Memory B cell (primary cell): ENCODE data around the gene YY1AP1.
"Not testable (repeated sequence)": the region's sequence is repeated elsewhere in the genome, so short reads cannot be mapped to it uniquely, and the experiment has no call there.

Experiments
- ATAC-seq: fragments of 150-1000 bp; cut with Tn5 transposase; 2 replicates; pipeline ENCODE4 v1.10.0; 2021; ENCODE audit warnings: low read depth, mild to moderate bottlenecking, moderate library complexity
- DNase-seq, 2 donors: peaks; one replicate each; pipeline ENCODE4 v3.0.0; 2022; ENCODE audit warnings: low spot score in 2 of 2
- H3K27ac Mint-ChIP-seq: one replicate; pipeline ENCODE4 v1.8.0; 2022; ENCODE audit warnings: mild to moderate bottlenecking, moderate library complexity, mixed read lengths
- H3K27me3 Mint-ChIP-seq: one replicate; pipeline ENCODE4 v1.8.0; 2022; ENCODE audit warnings: mixed read lengths
- H3K36me3 Mint-ChIP-seq: one replicate; pipeline ENCODE4 v1.8.0; 2022; ENCODE audit warnings: mild to moderate bottlenecking, mixed read lengths
- H3K4me1 Mint-ChIP-seq: one replicate; pipeline ENCODE4 v1.8.0; 2022; ENCODE audit warnings: mixed read lengths
- H3K4me3 Mint-ChIP-seq: one replicate; pipeline ENCODE4 v1.8.0; 2022; ENCODE audit warnings: mild to moderate bottlenecking, moderate library complexity, mixed read lengths
- H3K9me3 Mint-ChIP-seq: one replicate; pipeline ENCODE4 v1.8.0; 2022; ENCODE audit warnings: mixed read lengths

YY1AP1 gene

DNA sequence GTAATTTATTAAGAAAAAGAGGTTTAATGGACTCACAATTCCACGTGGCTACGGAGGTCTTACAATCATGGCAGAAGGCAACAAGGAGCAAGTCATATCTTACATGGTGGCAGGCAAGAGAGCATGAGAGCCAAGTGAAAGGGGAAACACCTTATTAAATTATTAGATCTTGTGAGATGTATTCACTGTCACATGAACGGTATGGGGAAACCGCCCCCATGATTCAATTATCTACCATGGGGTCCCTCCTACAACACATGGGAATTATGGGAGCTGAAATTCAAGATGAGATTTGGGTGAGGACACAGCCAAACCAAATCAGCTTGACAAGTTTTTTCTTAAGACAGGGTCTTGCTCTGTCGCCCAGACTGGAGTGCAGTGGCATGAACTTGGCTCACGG is 14.6 kb upstream of the YY1AP1 start:
- H3K27me3 Mint-ChIP-seq = no peaks in the 10 kb centered on the region
- DNase-seq (no peak), ATAC-seq (no peak)
- peak overlapping the region; percentile 67 for H3K27ac Mint-ChIP-seq
- H3K9me3 Mint-ChIP-seq = no peaks in the 10 kb centered on the region
- no peaks in the 10 kb centered on the region for H3K36me3 Mint-ChIP-seq
- peaks cover 20% of the 10 kb centered on the region for H3K4me1 Mint-ChIP-seq
- no peak overlapping the region for H3K4me3 Mint-ChIP-seq

DNA sequence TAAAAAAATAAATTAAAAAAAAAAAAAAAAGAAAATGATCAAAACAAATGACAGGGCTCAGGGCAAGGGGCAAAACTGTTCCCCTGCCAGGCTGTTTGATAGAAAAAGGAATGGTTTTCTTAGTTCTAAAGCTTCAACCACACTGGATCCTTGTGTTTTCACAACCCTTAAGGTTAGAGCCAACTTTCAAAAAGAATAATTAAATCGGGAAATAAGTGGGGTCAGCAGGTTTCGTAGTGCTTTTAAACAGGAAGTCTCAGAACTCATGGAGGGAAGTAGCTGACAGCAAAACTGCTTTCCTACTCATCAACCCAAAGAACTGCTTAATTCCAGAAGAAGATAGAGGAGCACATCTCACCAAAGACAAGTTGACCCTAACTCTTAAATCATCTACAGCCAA is 13.1 kb upstream of the YY1AP1 start:
- DNase-seq, H3K27ac Mint-ChIP-seq, H3K36me3 Mint-ChIP-seq, ATAC-seq, H3K4me3 Mint-ChIP-seq, H3K9me3 Mint-ChIP-seq, H3K27me3 Mint-ChIP-seq: not testable (repeated sequence)
- peaks cover 18% of the 10 kb centered on the region for H3K4me1 Mint-ChIP-seq

DNA sequence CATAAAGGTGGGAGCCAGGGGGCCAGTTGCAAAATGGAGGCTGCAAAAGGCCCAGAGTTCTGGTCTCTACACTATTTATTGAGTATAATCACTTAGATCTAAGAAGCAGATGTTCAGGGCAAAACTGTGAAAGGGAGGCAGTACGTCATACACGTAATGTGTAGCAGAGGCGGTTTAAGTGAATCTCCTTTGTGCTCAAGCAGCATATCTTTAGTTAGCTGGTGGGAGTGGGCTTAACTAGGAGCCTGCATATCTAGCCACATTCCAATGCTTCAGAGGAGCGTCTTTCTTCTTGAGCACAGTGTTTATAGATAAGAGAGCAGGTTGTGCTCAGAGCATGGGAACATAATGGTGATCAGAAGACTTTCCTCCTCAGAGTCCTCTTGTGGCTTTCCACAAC is 10.5 kb upstream of the YY1AP1 start:
- not testable (repeated sequence) for H3K4me3 Mint-ChIP-seq, H3K27me3 Mint-ChIP-seq, H3K9me3 Mint-ChIP-seq, H3K36me3 Mint-ChIP-seq, DNase-seq, ATAC-seq, H3K27ac Mint-ChIP-seq
- H3K4me1 Mint-ChIP-seq = peaks cover 23% of the 10 kb centered on the region

DNA sequence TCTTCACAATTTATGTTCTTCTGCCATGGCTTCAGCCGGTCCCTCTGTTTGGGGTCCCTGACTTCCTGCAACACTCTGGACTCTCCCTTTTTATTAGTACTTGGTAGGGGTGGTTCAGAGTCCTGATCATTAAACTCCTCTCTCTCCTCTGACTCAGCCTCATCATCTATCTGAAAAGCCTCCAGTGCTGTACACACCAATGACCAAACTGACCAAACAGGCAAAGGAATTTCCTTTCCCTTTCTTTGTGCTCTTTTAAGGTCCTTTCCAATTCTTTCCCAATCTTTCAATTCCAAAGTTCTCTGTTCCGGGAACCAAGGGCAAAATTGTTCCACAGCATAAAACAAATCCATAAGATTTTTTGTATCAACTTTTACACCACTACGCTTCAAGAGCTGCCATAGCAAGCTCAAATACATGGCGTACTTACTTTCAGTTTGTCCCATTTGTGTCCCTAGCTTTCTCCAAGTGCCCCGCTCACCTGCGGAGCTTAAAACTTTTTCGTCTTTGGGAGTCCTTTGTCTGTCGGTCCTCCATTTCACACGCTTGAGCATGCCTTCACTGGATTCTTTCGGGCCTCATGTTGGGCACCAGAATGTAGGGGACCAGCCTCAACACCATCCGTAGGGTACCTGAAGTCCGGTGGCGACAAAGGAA is 9.9 kb upstream of the YY1AP1 start:
- DNase-seq = no peak
- peaks cover 22% of the 10 kb centered on the region for H3K4me1 Mint-ChIP-seq

DNA sequence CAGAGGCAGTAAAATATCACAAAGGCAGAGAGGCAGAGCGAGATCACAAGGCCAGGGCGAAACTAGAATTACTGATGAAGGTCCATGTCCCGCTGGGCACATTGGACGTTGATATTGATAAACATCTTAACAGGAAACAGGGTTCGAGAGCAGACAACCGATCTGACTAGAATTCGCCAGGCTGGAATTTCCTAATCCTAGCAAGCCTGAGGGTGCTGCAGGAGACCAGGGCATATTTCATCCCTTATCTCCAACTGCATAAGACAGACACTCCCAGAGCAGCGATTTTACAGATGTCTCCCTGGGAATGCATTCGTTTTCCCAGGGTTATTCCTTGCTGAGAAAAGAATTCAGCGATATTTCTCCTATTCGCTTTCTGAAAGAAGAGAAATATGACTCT is 9.0 kb upstream of the YY1AP1 start:
- not testable (repeated sequence) for H3K36me3 Mint-ChIP-seq, H3K27me3 Mint-ChIP-seq, ATAC-seq, H3K27ac Mint-ChIP-seq, DNase-seq, H3K4me3 Mint-ChIP-seq, H3K9me3 Mint-ChIP-seq
- H3K4me1 Mint-ChIP-seq = peaks cover 21% of the 10 kb centered on the region

More for the DNA sequence above, 9.9 kb upstream of the YY1AP1 start:
- ATAC-seq = no peak
- Mint-ChIP-seq H3K36me3 (peaks cover 5% of the 10 kb centered on the region), H3K27me3 (no peaks in the 10 kb centered on the region), H3K27ac (no peak overlapping the region), H3K4me3 (no peak overlapping the region), H3K9me3 (no peaks in the 10 kb centered on the region)

DNA sequence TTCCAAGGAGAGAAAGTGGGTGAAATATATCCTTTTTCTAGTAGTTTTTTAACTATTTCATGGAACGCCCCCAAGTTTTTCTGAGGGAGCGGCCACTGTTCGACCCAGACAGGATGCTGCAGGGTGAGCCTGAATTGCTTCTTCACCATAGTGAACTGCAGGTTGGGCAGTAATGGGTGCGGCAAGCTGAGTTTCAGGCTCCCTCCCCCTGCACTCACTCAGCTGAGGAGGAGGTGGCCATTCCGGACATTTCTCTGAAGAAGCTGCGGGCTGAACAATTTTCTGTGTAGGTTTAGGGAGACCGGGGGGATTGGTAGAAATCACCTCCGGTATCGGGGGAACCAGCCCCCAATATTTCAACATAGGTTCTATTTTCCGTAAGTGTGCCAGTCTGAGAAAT is 8.5 kb upstream of the YY1AP1 start:
- no peaks in the 10 kb centered on the region for H3K9me3 Mint-ChIP-seq
- DNase-seq (no peak), ATAC-seq (no peak)
- H3K36me3 Mint-ChIP-seq = peaks cover 13% of the 10 kb centered on the region
- H3K27ac Mint-ChIP-seq = no peak overlapping the region
- H3K27me3 Mint-ChIP-seq = no peaks in the 10 kb centered on the region
- H3K4me3 Mint-ChIP-seq = no peak overlapping the region
- H3K4me1 Mint-ChIP-seq = peaks cover 23% of the 10 kb centered on the region

DNA sequence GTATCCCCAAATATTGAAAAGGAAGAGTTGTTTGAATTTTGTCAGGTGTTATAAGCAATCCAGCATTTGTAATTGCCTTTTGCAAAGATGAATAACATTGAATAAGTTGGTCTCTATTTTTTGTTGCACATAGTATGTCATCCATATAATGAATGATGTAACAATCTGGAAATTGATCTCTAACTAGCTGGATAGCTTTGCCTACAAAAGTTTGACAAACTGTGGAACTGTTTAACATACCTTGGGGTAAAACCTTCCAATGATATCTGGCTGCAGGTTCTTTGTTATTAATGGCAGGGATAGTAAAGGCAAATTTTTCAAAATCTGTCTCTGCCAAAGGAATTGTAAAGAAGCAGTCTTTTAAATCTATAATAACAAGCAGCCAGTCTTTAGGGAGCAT is 8.0 kb upstream of the YY1AP1 start:
- no peak overlapping the region for H3K4me3 Mint-ChIP-seq
- no peak for ATAC-seq

DNA sequence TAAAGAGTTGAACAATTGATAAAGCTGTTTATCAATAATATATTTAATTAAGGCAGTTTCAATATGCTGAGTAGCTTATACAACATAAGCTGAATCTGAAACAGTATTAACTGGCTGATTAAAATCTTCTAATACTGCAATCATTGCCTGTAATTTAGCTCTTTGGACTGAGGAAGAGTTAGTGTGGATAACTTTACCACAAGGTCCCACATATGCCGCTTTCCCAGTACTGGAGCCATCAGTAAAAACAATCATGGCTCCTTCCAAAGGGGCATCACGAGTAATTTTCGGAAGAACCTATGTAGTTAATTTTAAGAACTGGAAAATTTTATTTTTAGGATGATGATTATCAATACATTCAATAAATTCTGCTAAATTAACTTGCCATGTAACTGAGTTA is 7.0 kb upstream of the YY1AP1 start:
- ATAC-seq (no peak), DNase-seq (no peak)
- H3K36me3 Mint-ChIP-seq = peaks cover 22% of the 10 kb centered on the region
- H3K4me3 Mint-ChIP-seq = no peak overlapping the region
- H3K27ac Mint-ChIP-seq = no peak overlapping the region
- H3K4me1 Mint-ChIP-seq = peaks cover 31% of the 10 kb centered on the region
- H3K9me3 Mint-ChIP-seq = no peaks in the 10 kb centered on the region
- no peaks in the 10 kb centered on the region for H3K27me3 Mint-ChIP-seq

More for the DNA sequence above, 8.0 kb upstream of the YY1AP1 start:
- Mint-ChIP-seq H3K27me3 (no peaks in the 10 kb centered on the region), H3K4me1 (peaks cover 26% of the 10 kb centered on the region), H3K36me3 (peaks cover 18% of the 10 kb centered on the region), H3K9me3 (no peaks in the 10 kb centered on the region), H3K27ac (no peak overlapping the region)
- DNase-seq = no peak

DNA sequence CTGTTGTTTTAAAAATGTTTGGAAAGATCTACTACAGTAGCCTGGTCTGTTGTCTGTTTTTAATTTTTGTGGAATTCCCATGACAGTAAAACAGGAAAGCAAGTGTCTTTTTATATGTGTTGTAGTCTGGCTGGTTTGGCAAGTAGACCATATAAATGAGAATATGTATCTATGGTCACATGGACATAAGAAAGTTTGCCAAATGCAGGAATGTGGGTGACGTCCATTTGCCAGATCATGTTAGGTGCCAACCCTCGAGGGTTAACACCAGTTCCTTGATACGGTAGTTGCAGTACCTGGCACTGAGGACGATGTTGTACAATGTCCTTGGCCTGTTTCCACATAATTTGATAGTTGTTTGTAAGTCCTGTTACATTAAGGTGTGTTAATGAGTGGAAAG is 6.5 kb upstream of the YY1AP1 start:
- Mint-ChIP-seq H3K27me3 (no peaks in the 10 kb centered on the region), H3K4me1 (peaks cover 34% of the 10 kb centered on the region), H3K4me3 (no peak overlapping the region), H3K9me3 (no peaks in the 10 kb centered on the region), H3K27ac (no peak overlapping the region), H3K36me3 (peaks cover 22% of the 10 kb centered on the region)
- ATAC-seq (no peak), DNase-seq (no peak)

DNA sequence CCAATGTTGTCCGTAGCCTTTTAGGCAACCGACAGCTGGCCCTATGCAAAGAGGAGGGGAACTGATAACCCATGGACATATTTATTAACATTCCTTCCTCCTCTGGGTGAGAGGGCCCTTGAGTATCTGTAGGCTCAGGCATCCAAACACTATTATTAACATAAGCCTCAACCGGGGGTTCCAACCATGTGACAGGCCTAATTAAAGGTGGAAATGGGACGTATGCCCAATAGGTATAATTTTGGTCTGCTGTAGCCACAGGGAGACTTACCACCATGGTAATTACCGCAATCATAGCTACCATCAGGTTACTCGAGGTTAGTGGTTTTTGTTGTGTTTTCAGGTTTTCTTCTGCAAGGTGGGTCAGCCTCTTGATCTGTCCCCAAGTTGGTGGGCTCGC is 5.6 kb upstream of the YY1AP1 start:
- ATAC-seq (no peak), DNase-seq (no peak)
- Mint-ChIP-seq H3K27me3 (no peaks in the 10 kb centered on the region), H3K4me3 (no peak overlapping the region), H3K36me3 (peaks cover 22% of the 10 kb centered on the region), H3K9me3 (no peaks in the 10 kb centered on the region), H3K27ac (no peak overlapping the region), H3K4me1 (peaks cover 38% of the 10 kb centered on the region)

DNA sequence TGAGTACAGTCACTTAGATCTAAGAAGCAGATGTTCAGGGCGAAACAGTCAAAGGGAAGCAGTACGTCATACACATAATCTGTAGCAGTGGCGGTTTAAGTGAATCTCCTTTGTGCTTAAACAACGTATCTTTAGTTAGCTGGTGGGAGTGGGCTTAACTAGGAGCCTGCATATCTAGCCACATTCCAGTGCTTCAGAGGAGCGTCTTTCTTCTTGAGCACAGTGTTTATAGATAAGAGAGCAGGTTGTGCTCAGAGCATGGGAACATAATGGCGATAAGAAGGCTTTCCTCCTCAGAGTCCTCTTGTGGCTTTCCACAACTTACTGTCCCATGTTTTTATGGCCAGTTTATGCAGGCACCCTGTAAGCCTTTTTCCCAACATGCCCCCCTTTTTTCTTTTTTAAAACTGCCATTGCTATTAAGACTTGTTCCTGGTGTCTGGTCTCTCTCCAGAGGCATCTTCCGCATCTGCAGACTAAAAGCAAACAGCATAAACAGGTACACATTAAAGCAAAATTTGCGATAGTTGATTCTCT is 3.5 kb upstream of the YY1AP1 start:
- Mint-ChIP-seq H3K4me1 (peaks cover 33% of the 10 kb centered on the region), H3K27me3 (no peaks in the 10 kb centered on the region), H3K9me3 (no peaks in the 10 kb centered on the region), H3K4me3 (no peak overlapping the region), H3K36me3 (peaks cover 17% of the 10 kb centered on the region), H3K27ac (no peak overlapping the region)
- DNase-seq (no peak), ATAC-seq (no peak)

DNA sequence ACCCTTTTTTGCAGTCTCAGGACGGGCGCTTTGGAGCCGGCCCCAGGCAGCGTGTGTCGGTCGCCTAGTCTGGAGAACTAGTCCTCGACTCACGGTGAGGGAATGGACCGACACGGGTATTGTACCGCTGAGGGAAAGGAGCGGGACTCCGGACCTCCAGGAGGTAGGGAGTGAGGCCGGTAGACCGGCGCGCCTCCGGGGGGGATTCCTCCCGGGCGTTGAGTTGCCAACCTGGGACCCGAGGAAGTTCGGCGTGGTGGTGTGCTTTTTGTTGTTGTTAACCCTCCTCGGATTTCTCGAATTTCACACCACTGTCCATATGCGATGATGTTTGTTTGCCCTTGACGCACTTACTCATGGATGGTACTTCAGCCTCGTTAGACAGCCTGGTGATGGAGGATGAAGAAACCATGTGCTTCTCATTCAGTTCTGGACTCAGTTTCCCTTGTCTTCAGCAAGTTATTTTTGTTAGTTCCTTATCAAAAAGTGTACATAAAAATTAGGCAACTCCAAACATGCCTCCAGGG is 570 bp upstream of the YY1AP1 start, which contains the start of gene DAP3:
Gene DAP3 (plus strand): TSS at position 11 of the 527 bp plus-strand sequence. CDS start 20,689 bp downstream, outside the sequence.
- H3K27me3 Mint-ChIP-seq, DNase-seq, H3K9me3 Mint-ChIP-seq, ATAC-seq: not testable (repeated sequence)
- Mint-ChIP-seq H3K4me3 (peak within 1 kb of the TSS; percentile 96), H3K36me3 (peaks cover 20% of the 10 kb centered on the region), H3K4me1 (peaks cover 35% of the 10 kb centered on the region), H3K27ac (peak within 1 kb of the TSS; percentile 94)

DNA sequence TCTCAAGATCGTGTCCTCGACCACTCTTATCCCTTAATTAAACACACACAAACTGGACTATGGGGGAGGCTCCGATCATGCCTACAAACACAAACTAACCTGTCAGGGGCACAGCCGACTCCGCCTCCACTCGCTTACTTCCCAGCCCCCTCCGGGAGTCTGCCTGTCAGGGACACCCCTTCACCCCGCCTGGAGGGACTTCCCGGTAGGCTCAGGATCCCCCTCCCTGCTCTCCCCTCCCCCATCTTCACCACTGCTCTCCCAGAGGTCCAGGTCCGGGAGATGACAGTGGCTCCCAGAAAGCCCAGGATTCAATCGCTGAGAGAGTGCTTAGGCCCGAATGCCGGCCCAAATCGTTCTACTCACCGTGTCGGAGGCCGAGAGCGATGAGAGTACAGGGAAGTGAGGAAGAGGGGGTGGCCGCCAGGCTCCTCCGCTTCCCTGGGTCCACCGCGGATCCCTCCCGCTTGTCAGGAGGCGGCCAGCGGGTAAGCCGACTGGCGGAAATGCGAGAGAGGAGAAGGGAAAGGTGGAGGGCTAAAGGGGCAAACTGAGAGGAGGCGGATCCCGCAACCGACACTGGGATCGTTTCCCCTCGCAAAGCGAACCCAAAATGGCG is 760 bp downstream of the YY1AP1 start:
- peak overlapping the region; percentile 96 for H3K4me3 Mint-ChIP-seq
- peak overlapping the region; percentile 94 for H3K27ac Mint-ChIP-seq
- H3K36me3 Mint-ChIP-seq = peaks cover 19% of the 10 kb centered on the region
- H3K9me3 Mint-ChIP-seq, H3K27me3 Mint-ChIP-seq: not testable (repeated sequence)
- peaks cover 41% of the 10 kb centered on the region for H3K4me1 Mint-ChIP-seq
- ATAC-seq (peak; percentile 12), DNase-seq (peak in 1 of 2 donors; percentile 33)

DNA sequence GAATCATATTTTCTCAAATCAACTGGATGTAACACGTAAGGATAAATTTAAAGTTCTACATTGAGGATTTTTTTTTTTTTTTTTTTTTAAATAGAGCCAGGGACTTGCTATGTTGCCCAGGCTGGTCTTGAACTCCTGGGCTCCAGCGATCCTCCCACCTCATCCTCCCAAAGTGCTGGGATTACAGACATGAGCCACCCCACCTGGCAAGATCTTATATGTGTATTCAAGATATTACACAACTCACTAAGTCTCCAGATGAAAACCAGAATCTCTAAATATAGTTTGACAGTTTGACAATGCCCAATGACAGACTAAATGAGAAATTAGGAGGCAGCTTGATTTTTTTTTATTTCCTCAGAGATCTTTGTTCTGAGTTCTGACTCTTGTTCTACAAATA is 6.8 kb downstream of the YY1AP1 start:
- DNase-seq = no peak
- Mint-ChIP-seq H3K27ac (peak overlapping the region; percentile 17), H3K4me3 (no peak overlapping the region), H3K27me3 (no peaks in the 10 kb centered on the region), H3K36me3 (peaks cover 15% of the 10 kb centered on the region), H3K9me3 (no peaks in the 10 kb centered on the region), H3K4me1 (peaks cover 20% of the 10 kb centered on the region)
- no peak for ATAC-seq
